SK-N-MC (cell line): Measurements from ENCODE around the gene PSMB11.
"Not testable (repeated sequence)": the region's sequence is repeated elsewhere in the genome, so short reads cannot be mapped to it uniquely, and the experiment has no call there.

Experiments
- DNase-seq: peaks from one replicate; pipeline ENCODE4 v3.0.0-alpha.2; 2011; ENCODE audit warnings: low read depth, low spot score
- H3K27ac ChIP-seq: fragments of 200-600 bp; sonication (generic); 2 replicates; pipeline ENCODE4 v1.5.1; 2016; ENCODE audit warnings: mixed run types
- H3K36me3 ChIP-seq: fragments of 200-600 bp; sonication (generic); 2 replicates; pipeline ENCODE4 v1.6.1; 2017; ENCODE audit warnings: antibody characterized with exemption, low read length, mixed read lengths; ENCODE audit not compliant: insufficient read depth
- H3K4me3 ChIP-seq: fragments of 200-600 bp; sonication (generic); 2 replicates; pipeline ENCODE4 v1.5.1; 2016
- H3K9ac ChIP-seq: fragments of 200-600 bp; sonication (generic); 2 replicates; pipeline ENCODE4 v1.8.0; 2017; ENCODE audit warnings: mixed run types, mixed read lengths; ENCODE audit not compliant: insufficient read length
- H3K9me3 ChIP-seq: fragments of 200-600 bp; sonication (generic); 2 replicates; pipeline ENCODE4 v1.6.1; 2017; ENCODE audit warnings: low read depth, mild to moderate bottlenecking, antibody characterized with exemption, low read length, moderate library complexity, mixed read lengths
- EZH2 ChIP-seq: fragments of 200-600 bp; sonication (generic); IDR thresholded peaks from one replicate; pipeline ENCODE4 v1.6.1; 2017; ENCODE audit warnings: antibody characterized with exemption
- FOXP2 ChIP-seq: optimal IDR thresholded peaks from 2 replicates; pipeline ENCODE3; 2011; ENCODE audit warnings: mild to moderate bottlenecking, moderate library complexity; ENCODE audit not compliant: insufficient read depth; ENCODE audit errors: extremely low read length, control extremely low read depth
- POLR2AphosphoS5 ChIP-seq: IDR thresholded peaks from 2 replicates; pipeline ENCODE4 v1.6.1; 2012; ENCODE audit warnings: mild to moderate bottlenecking, low read depth, low read length, borderline replicate concordance

The PSMB11 gene

DNA sequence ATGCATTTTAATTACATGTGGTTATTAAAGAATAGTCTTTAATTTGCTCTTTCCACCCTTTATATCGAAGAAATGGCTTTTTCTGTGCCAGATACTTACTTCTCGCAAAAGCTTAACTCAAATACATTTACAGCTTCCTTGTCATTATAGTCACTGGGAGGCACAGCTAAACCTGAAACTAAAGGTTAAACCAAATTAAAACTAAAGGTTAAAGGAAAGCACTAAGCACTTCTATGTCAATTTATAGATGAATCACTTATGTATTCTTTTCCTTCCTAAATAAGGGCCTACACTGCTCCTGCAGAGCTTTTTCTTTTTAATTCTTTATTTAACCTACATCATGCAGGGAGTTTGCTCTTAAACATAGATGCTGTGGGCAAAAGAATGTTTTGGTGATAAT, 41.2 kb upstream of the PSMB11 start:
- no peak for DNase-seq
- H3K36me3 ChIP-seq: no peaks in the 10 kb centered on the region
- H3K27ac ChIP-seq: peak overlapping the region; percentile 50; the same call in 1 of the 2 replicates
- no peaks in the 10 kb centered on the region for H3K9me3 ChIP-seq
- no peak for TF ChIP-seq POLR2AphosphoS5
- no peak for TF ChIP-seq FOXP2
- no peak for TF ChIP-seq EZH2
- no peak overlapping the region for H3K9ac ChIP-seq
- H3K4me3 ChIP-seq: no peak overlapping the region

DNA sequence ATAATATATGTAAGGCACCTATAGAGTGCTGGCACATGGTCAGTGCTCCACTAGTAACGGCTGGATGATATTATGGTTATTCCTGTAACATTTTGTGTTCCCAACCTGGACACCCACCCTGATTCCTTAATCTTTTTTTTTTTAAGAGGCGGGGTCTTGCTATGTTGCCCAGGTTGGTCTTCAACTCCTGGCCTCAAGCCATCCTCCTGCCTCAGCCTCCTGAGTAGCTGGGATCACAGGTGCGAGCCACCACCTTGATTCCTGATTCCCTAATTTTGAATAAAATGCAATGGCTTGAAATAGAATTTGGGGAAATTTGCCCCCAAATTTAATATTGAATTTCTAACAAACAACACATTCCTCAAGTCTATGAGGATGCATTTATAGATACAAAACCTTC, 39.4 kb upstream of the PSMB11 start:
- TF ChIP-seq EZH2: no peak
- TF ChIP-seq POLR2AphosphoS5: no peak
- no peak for TF ChIP-seq FOXP2

DNA sequence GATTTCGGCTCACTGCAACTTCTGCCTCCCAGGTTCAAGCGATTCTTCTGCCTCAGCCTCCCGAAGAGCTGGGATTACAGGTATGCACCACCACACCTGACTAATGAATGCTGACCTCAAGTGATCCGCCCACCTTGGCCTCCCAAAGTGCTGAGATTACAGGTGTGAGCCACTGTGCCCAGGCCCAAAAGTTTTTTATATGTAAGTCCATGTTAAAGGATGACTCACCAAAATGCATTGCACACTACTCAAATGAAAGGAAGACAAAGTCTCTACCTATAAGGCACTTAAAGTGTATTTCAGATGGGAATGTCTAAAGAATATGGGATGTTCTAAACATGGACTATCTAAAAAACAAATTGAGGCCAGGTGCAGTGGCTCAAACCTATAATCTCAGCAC, 37.7 kb upstream of the PSMB11 start:
- H3K27ac ChIP-seq, H3K9me3 ChIP-seq, H3K36me3 ChIP-seq, DNase-seq, H3K4me3 ChIP-seq, H3K9ac ChIP-seq: not testable (repeated sequence)

More for the DNA sequence above, 39.4 kb upstream of the PSMB11 start:
- H3K9me3 ChIP-seq: no peaks in the 10 kb centered on the region
- H3K27ac ChIP-seq: no peak overlapping the region
- H3K9ac ChIP-seq: no peak overlapping the region
- H3K36me3 ChIP-seq: no peaks in the 10 kb centered on the region
- no peak overlapping the region for H3K4me3 ChIP-seq
- DNase-seq: no peak

DNA sequence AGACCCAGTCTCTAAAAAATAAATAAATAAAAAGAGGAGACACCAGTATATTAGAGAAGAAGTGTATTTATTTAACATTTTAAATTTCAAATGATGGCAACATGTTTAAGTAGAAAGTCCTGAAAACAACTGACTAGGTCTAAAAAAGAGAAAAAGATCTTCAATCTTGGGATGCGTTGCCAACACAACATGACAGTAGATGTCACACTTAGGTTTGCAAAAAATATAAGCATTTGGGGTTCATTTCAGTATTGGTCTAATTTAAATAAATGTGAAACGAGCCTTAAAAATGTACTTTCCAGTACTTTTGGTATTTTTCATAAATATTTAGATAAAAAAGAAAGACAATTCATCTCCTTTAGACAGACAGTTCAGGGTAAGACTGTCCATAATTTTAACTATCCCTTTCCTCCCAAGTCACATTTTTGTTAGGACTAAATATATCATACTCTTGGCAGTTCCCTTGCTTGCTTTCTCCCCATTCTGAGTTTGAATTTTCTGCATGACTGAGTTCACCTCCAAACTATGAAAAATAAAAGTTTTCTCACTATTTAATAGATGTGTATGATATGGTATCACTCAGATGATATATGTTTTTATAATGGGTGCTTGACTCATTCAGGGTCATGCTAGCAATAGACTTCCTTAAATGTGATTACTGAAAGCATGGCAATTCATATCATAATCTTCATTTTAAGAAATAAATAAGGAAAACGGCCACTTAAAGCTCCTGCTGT, 36.4 kb upstream of the PSMB11 start:
- H3K27ac ChIP-seq: peak overlapping the region; percentile 9; the same call in 1 of the 2 replicates

DNA sequence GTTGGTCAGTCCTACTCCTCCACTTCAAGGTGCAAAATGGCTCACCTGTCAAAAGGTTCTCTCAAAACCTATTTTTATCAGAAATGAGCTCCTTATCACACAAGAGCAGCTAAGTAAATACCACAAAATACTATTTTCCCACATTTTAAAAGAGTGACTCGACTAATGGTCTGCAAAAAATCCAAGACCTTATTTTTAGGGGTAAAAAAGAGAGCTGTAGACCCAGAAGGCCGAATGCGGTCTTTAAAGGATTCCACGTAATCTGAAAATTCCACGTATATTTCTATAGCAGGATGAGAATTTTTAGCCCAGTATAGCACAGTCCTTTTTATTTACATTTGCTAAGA, 35.9 kb upstream of the PSMB11 start:
- no peak for DNase-seq
- H3K4me3 ChIP-seq: peak overlapping the region; percentile 70

More for the DNA sequence above, 36.4 kb upstream of the PSMB11 start:
- Histone ChIP-seq H3K9ac (no peak overlapping the region), H3K36me3 (no peaks in the 10 kb centered on the region), H3K4me3 (no peak overlapping the region), H3K9me3 (no peaks in the 10 kb centered on the region)
- TF ChIP-seq POLR2AphosphoS5 (no peak), EZH2 (no peak), FOXP2 (no peak)
- DNase-seq: no peak

DNA sequence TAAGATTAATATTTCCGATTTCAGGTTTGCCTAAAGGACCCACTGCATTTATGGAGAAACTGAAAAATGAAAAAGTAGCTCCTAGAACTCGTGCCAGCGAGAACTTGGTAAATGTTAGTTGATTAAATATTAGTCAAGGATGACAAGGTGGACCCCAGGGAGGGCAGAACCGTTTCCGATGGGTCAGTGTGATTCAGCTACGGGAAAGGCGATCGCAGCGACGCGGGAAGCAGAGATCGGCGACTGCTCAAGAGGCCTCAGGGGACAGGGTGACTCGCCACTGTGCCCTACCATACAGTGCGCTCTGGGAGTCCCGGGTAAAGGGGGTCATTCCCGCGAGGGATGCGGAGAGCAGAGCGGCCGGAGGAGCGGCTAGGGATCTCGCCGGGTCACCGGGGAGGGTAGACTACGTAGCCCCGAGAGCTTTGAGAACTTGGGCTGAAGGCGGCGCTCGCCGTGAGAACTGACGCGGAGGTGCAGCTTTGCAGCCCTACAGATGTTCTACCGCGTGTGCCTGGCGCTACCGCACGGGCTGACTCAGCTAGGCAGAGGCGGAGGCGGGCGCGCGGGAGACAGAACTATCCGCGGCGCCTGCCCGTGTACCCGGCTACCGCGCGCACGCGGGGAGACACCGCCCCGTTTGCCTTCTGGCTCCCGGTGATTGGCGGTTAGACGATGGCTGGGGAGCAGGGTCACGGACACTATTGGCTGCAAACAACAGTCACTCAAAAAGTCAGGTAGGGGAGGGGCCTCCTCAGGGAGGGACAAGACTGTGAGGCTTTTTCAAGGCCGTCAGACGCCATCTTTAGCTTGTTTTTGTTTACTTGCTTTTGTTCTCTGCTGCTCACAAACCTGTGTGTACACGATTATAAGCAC, 35.2 kb upstream of the PSMB11 start:
- Histone ChIP-seq H3K36me3 (no peaks in the 10 kb centered on the region), H3K9ac (peak overlapping the region; percentile 80), H3K9me3 (no peaks in the 10 kb centered on the region), H3K27ac (peak overlapping the region; percentile 95), H3K4me3 (peak overlapping the region; percentile 70)
- TF ChIP-seq FOXP2 (peak; percentile 71), POLR2AphosphoS5 (peak; percentile 95), EZH2 (no peak)
- peak; percentile 76 for DNase-seq

More for the DNA sequence above, 35.9 kb upstream of the PSMB11 start:
- H3K27ac ChIP-seq: peak overlapping the region; percentile 95
- no peaks in the 10 kb centered on the region for H3K36me3 ChIP-seq
- H3K9ac ChIP-seq: peak overlapping the region; percentile 63
- TF ChIP-seq POLR2AphosphoS5 (no peak), EZH2 (no peak), FOXP2 (no peak)
- no peaks in the 10 kb centered on the region for H3K9me3 ChIP-seq

DNA sequence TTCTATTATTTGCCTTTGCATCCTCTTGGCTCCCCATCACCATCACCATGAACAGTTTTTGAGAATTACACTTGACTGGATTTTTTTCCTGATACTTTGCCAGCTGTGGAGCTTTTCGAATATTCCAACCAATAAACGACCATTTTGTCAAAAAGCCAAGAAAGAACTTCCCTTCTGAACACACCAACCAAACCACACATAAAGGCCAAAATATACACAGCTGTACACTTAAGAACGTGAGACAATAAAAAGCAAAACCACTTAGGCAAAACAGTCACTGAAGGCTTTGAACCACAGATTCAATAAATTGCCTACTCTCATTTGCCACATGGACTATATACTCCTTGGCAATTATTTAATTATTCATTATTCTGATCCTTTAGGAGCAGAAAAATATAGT, 33.2 kb upstream of the PSMB11 start:
- H3K36me3 ChIP-seq: no peaks in the 10 kb centered on the region
- TF ChIP-seq EZH2: no peak
- no peak for TF ChIP-seq FOXP2
- TF ChIP-seq POLR2AphosphoS5: no peak
- H3K9me3 ChIP-seq: no peaks in the 10 kb centered on the region
- no peak overlapping the region for H3K9ac ChIP-seq
- DNase-seq: no peak
- H3K4me3 ChIP-seq: peak overlapping the region; percentile 82
- H3K27ac ChIP-seq: peak overlapping the region; percentile 95

DNA sequence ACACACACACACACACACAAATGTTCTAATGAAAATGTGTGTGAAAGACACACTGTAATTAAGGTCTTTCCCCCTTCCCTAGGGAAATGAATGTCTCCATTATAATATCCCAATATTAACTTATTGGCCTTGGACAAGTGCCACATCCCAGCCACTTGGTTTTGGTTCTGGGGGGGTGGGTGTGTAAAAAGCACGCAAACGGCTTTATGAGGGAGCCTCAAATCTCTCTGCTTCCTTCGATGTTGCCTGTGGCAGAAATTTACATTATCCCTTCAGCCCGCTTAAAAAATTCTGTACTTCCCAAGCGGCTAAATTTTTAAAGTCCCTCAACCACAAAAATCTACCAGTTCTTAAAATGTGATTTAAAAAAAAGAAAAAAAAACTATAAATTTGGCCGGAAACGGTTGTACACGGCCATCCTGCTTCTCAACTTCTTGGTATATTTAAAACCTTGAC, 32.5 kb upstream of the PSMB11 start:
- TF ChIP-seq FOXP2: no peak
- no peak for TF ChIP-seq EZH2

More for the DNA sequence above, 32.5 kb upstream of the PSMB11 start:
- no peaks in the 10 kb centered on the region for H3K9me3 ChIP-seq
- H3K4me3 ChIP-seq: peak overlapping the region; percentile 82
- no peak for DNase-seq
- peak overlapping the region; percentile 90 for H3K9ac ChIP-seq
- H3K27ac ChIP-seq: peak overlapping the region; percentile 95
- H3K36me3 ChIP-seq: no peaks in the 10 kb centered on the region
